CD4-positive, alpha-beta T cell (primary cell): ENCODE data around the gene ATP4A. TPM values are rescaled to one million over a fixed set of nuclear protein-coding genes. Genes with fewer than 3 reads are reported as not detected.

Experiments
- ATAC-seq: fragments of 200-7000 bp; cut with Tn5 transposase; one replicate; pipeline ENCODE4 v1.10.0; 2022; ENCODE audit warnings: mild to moderate bottlenecking; ENCODE audit not compliant: poor library complexity
- CTCF ChIA-PET: fragments of 350-600 bp; sonication (Branson Sonifier 250); formaldehyde crosslinking; loops from one replicate; lab custom pipeline; 2021; ENCODE audit warnings: antibody characterized with exemption, inconsistent platforms; lab: Charles Lee
- POLR2A ChIA-PET: fragments of 350-600 bp; sonication (Branson Sonifier 250); formaldehyde crosslinking; loops from one replicate; lab custom pipeline; 2021; ENCODE audit warnings: antibody characterized with exemption, inconsistent platforms; lab: Charles Lee
- DNase-seq, 14 experiments: peaks; one replicate each; pipeline ENCODE4 v3.0.0-alpha.2; 2013 to 2020; ENCODE audit warnings: mixed read lengths in 2 of 14
- H3K27ac ChIP-seq, 2 donors: one replicate each; pipeline versions ENCODE4 v1.5.1 to v1.7.0; 2013; ENCODE audit warnings: low read length in 2 of 2, low read depth in 1 of 2, mild to moderate bottlenecking in 1 of 2
- H3K27me3 ChIP-seq, 2 experiments: 1 replicate in 1 of 2; 2 replicates in 1 of 2; pipeline versions ENCODE4 v1.6.1 to v1.7.0; 2013; ENCODE audit warnings: low read length in 2 of 2, control low read depth in 1 of 2, mild to moderate bottlenecking in 1 of 2, moderate library complexity in 1 of 2; ENCODE audit not compliant: insufficient read depth in 2 of 2, control insufficient read depth in 1 of 2
- H3K36me3 ChIP-seq: one replicate; pipeline ENCODE4 v1.6.1; 2013; ENCODE audit warnings: low read length, control low read depth; ENCODE audit not compliant: insufficient read depth
- H3K4me1 ChIP-seq: one replicate; pipeline ENCODE4 v1.6.1; 2013; ENCODE audit warnings: low read length, control low read depth; ENCODE audit not compliant: insufficient read depth
- H3K4me3 ChIP-seq: one replicate; pipeline ENCODE4 v1.5.1; 2013; ENCODE audit warnings: mild to moderate bottlenecking, low read length, moderate library complexity
- H3K9me3 ChIP-seq, 2 experiments: 1 replicate in 1 of 2; 2 replicates in 1 of 2; pipeline versions ENCODE4 v1.6.1 to v1.7.0; 2013; ENCODE audit warnings: low read length in 2 of 2, mild to moderate bottlenecking in 2 of 2, control low read depth in 1 of 2, moderate library complexity in 1 of 2; ENCODE audit not compliant: control insufficient read depth in 1 of 2, insufficient read depth in 1 of 2
- H3K27ac Mint-ChIP-seq: one replicate; pipeline ENCODE4 v1.8.0; 2020; ENCODE audit warnings: mixed read lengths
- H3K27me3 Mint-ChIP-seq: one replicate; pipeline ENCODE4 v1.8.0; 2021; ENCODE audit warnings: mixed read lengths
- H3K36me3 Mint-ChIP-seq: one replicate; pipeline ENCODE4 v1.8.0; 2021; ENCODE audit warnings: low read depth, mixed read lengths
- H3K4me1 Mint-ChIP-seq: one replicate; pipeline ENCODE4 v1.8.0; 2021; ENCODE audit warnings: low read depth, mixed read lengths
- H3K4me3 Mint-ChIP-seq: one replicate; pipeline ENCODE4 v1.8.0; 2020; ENCODE audit warnings: mild to moderate bottlenecking, mixed read lengths
- H3K9me3 Mint-ChIP-seq: one replicate; pipeline ENCODE4 v1.8.0; 2020; ENCODE audit warnings: mixed read lengths
- intact Hi-C, 2 experiments: fragments of 100-400 bp; cut with DNase I in 1 of 2; cut with micrococcal nuclease in 1 of 2; formaldehyde crosslinking; loops; one replicate each; pipeline versions ENCODE4 v1.15.1 to v1.9.0; 2023 to 2025; cut with DNase I, micrococcal nuclease
- total RNA-seq, 174 experiments: library from RNA in 2 of 174; stranded (reverse) in 2 of 174; gene quantifications; one replicate each; pipeline ENCODE4 v1.2.3 and lab custom pipeline; 2021 to 2026
- TF ChIP-seq, protein P1 (sequence below): fragments of 200-600 bp; IDR thresholded peaks from one replicate; pipeline ENCODE4 v1.8.0; 2022; ENCODE audit warnings: antibody characterized with exemption, mild to moderate bottlenecking

ATP4A gene
- total RNA-seq, 2 experiments from 2014 or later = not detected

DNA sequence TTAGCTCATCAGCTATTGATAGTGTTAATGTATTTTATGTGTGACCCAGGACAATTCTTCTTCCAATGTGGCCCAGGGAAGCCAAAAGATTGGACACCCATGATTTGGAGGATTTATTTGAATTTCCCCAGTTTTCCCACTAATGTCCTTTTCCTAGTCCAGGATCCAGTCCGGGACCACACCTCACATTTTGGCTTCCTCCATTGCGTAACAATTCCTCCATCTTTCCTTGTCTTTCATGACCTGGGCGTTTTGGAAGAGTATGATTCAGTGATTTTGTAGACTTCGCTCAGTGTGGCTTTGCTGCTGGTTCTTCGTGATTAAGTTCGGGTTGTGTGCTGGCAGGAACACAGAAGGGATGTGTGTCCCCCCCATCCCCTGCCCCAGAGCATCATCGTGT lies 3.3 kb upstream of the ATP4A start:
- no peaks in the 10 kb centered on the region for H3K4me1 ChIP-seq
- no peak for ATAC-seq
- no peak overlapping the region for H3K27ac ChIP-seq
- TF ChIP-seq, protein P1, sequence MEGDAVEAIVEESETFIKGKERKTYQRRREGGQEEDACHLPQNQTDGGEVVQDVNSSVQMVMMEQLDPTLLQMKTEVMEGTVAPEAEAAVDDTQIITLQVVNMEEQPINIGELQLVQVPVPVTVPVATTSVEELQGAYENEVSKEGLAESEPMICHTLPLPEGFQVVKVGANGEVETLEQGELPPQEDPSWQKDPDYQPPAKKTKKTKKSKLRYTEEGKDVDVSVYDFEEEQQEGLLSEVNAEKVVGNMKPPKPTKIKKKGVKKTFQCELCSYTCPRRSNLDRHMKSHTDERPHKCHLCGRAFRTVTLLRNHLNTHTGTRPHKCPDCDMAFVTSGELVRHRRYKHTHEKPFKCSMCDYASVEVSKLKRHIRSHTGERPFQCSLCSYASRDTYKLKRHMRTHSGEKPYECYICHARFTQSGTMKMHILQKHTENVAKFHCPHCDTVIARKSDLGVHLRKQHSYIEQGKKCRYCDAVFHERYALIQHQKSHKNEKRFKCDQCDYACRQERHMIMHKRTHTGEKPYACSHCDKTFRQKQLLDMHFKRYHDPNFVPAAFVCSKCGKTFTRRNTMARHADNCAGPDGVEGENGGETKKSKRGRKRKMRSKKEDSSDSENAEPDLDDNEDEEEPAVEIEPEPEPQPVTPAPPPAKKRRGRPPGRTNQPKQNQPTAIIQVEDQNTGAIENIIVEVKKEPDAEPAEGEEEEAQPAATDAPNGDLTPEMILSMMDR = no peak
- H3K9me3 ChIP-seq = peaks cover 0 to 7% of the 10 kb centered on the region in 2 experiments
- H3K27me3 ChIP-seq = peaks cover 7 to 16% of the 10 kb centered on the region in 2 experiments
- ChIA-PET CTCF (no interaction called here), POLR2A (no interaction called here)
- Mint-ChIP-seq H3K27ac (no peak overlapping the region), H3K36me3 (no peaks in the 10 kb centered on the region), H3K27me3 (peaks cover 63% of the 10 kb centered on the region), H3K4me1 (no peaks in the 10 kb centered on the region), H3K4me3 (no peak overlapping the region), H3K9me3 (no peaks in the 10 kb centered on the region)
- H3K4me3 ChIP-seq = no peak overlapping the region
- DNase-seq = no peak
- no peaks in the 10 kb centered on the region for H3K36me3 ChIP-seq
- intact Hi-C loops = loop anchor here in 1 of 2 experiments (10.0 kb wide), 1 partner anchor 108 kb away; no protein-coding TSS in a partner anchor

DNA sequence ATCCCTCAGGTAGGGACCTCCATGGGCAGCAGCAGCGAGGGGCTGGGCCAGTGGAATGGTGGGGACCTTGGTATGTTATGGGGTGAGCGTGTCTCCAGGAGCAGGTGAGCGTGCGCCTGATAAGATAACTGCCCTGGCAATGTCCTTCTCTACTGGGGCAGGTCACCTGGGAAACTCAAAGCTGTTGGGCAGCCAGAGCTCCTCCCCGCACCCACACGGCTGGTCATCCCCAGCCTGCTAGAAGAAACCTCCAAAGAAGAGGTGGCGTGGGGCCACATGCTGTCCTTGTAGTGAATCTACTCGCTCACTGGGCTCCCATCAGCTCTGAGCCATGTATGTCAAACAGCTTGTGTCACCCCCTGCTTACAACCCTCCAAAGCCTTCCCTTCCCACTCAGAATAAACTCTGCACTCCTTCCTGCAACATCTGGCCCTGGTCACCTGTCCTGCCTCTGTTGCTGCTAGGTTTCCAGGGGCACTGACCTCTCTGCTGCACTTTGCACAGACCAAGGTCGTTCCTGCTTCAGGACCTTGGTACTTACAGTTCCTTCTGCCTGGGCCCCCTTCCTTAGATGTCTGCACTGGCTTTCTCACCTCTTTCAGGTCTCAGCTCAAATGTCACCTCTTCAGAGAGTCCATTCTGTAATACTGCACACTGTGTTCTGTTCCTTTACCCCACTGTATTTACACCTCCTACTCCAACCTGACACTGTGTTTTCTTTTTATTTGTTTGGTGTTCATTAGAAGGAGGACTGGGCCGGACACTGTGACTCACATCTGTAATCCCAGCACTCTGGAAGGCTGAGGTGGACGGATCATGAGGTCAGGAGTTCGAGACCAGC lies 1.8 kb upstream of the ATP4A start:
- intact Hi-C loops = loop anchor here in 1 of 2 experiments (10.0 kb wide), 1 partner anchor 110 kb away; no protein-coding TSS in a partner anchor
- TF ChIP-seq, protein P1 = no peak
- Mint-ChIP-seq H3K27me3 (peaks cover 67% of the 10 kb centered on the region), H3K4me3 (no peak overlapping the region), H3K36me3 (no peaks in the 10 kb centered on the region), H3K27ac (no peak overlapping the region), H3K4me1 (no peaks in the 10 kb centered on the region), H3K9me3 (no peaks in the 10 kb centered on the region)
- POLR2A ChIA-PET = interaction anchor here (0.5 kb wide), 1 partner anchor 88 kb away, joined by 4 read pairs; no protein-coding TSS in a partner anchor
- no peaks in the 10 kb centered on the region for H3K36me3 ChIP-seq
- no peak for DNase-seq
- peaks cover 0 to 7% of the 10 kb centered on the region in 2 experiments for H3K9me3 ChIP-seq
- CTCF ChIA-PET = no interaction called here
- ATAC-seq = no peak
- no peak overlapping the region for H3K4me3 ChIP-seq
- H3K4me1 ChIP-seq = no peaks in the 10 kb centered on the region
- peaks cover 7 to 25% of the 10 kb centered on the region in 2 experiments for H3K27me3 ChIP-seq
- H3K27ac ChIP-seq = no peak overlapping the region

DNA sequence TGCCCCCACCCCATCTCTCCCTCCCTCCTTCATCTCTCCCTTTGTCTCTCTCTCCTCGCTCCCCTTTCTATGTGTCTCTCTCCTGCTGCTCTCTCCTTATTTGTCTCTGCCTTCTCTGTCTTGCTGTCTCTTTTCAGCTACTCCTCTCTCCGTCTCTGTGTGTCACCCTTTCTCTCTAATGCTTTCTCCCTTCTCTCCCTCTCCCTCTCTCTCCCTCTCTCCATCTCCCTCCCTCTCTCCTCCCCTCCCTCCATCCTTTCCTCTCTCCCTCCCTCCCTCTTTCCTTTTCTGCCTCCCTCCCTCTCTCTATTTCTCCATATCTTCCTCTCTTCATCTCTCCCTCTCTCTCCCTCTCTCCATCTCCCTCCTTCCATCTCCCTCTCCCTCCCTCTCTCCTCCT lies 682 bp downstream of the ATP4A start:
- peaks cover 15 to 36% of the 10 kb centered on the region in 2 experiments for H3K27me3 ChIP-seq
- no peaks in the 10 kb centered on the region for H3K36me3 ChIP-seq
- H3K27ac ChIP-seq = no peak overlapping the region
- H3K27ac Mint-ChIP-seq = no peak overlapping the region
- peaks cover 74% of the 10 kb centered on the region for H3K27me3 Mint-ChIP-seq
- no peak overlapping the region for H3K4me3 ChIP-seq
- DNase-seq (no peak), ATAC-seq (no peak)
- H3K4me3 Mint-ChIP-seq = no peak overlapping the region
- no peaks in the 10 kb centered on the region for H3K36me3 Mint-ChIP-seq
- TF ChIP-seq, protein P1 = no peak
- peaks cover 9% of the 10 kb centered on the region for H3K4me1 Mint-ChIP-seq
- ChIA-PET CTCF (no interaction called here), POLR2A (no interaction called here)
- peaks cover 0 to 16% of the 10 kb centered on the region in 2 experiments for H3K9me3 ChIP-seq
- intact Hi-C loops = loop anchor here in 1 of 2 experiments (10.0 kb wide), 1 partner anchor 112 kb away; no protein-coding TSS in a partner anchor
- peaks cover 14% of the 10 kb centered on the region for H3K4me1 ChIP-seq
- H3K9me3 Mint-ChIP-seq = no peaks in the 10 kb centered on the region
